Measurements from ENCODE around the gene WDR41.

WDR41 gene

GRCh38 chr5:77424921-77425320 lies 67.2 kb downstream of the WDR41 start:
- H3K27me3 ChIP-seq (ENCODE audit: control insufficient read depth, insufficient read depth, low read length), result no peaks in the 10 kb centered on the region
- no peak overlapping the region for H3K9ac ChIP-seq (ENCODE audit: low read depth, low read length)
- H3K9me3 ChIP-seq (replicated peaks; ENCODE audit: low read length), result no peaks in the 10 kb centered on the region
- H3K36me3 ChIP-seq (ENCODE audit: insufficient read depth, low read length), result peaks cover 15% of the 10 kb centered on the region
- peaks cover 57% of the 10 kb centered on the region for H3K4me1 ChIP-seq (ENCODE audit: control insufficient read depth, insufficient read depth, low read length)
- H3K4me3 ChIP-seq (ENCODE audit: low read length), result no peak overlapping the region
- H3K4me2 ChIP-seq (ENCODE audit: low read length), result no peak overlapping the region

- Histone ChIP-seq H3K9ac (ENCODE audit: low read depth, low read length) (peak overlapping the region; percentile 30), H3K4me3 (ENCODE audit: low read length) (no peak overlapping the region), H3K9me3 (replicated peaks; ENCODE audit: low read length) (no peaks in the 10 kb centered on the region), H3K27me3 (ENCODE audit: control insufficient read depth, insufficient read depth, low read length) (no peaks in the 10 kb centered on the region), H3K4me2 (ENCODE audit: low read length) (no peak overlapping the region), H3K36me3 (ENCODE audit: insufficient read depth, low read length) (peaks cover 7% of the 10 kb centered on the region), H3K4me1 (ENCODE audit: control insufficient read depth, insufficient read depth, low read length) (peaks cover 56% of the 10 kb centered on the region)
These were observed 68.9 kb downstream of the WDR41 start for GRCh38 chr5:77423022-77423750.

GRCh38 chr5:77420940-77421339 lies 71.2 kb downstream of the WDR41 start:
- peaks cover 7% of the 10 kb centered on the region for H3K36me3 ChIP-seq (ENCODE audit: insufficient read depth, low read length)
- H3K4me2 ChIP-seq (ENCODE audit: low read length), result no peak overlapping the region
- peaks cover 51% of the 10 kb centered on the region for H3K4me1 ChIP-seq (ENCODE audit: control insufficient read depth, insufficient read depth, low read length)
- H3K4me3 ChIP-seq (ENCODE audit: low read length), result no peak overlapping the region
- no peak overlapping the region for H3K9ac ChIP-seq (ENCODE audit: low read depth, low read length)
- H3K9me3 ChIP-seq (replicated peaks; ENCODE audit: low read length), result no peaks in the 10 kb centered on the region
- no peaks in the 10 kb centered on the region for H3K27me3 ChIP-seq (ENCODE audit: control insufficient read depth, insufficient read depth, low read length)

GRCh38 chr5:77419644-77420582 lies 72.2 kb downstream of the WDR41 start:
- no peak overlapping the region for H3K9ac ChIP-seq (ENCODE audit: low read depth, low read length)
- H3K9me3 ChIP-seq (replicated peaks; ENCODE audit: low read length), result no peaks in the 10 kb centered on the region
- no peak overlapping the region for H3K4me2 ChIP-seq (ENCODE audit: low read length)
- peaks cover 44% of the 10 kb centered on the region for H3K4me1 ChIP-seq (ENCODE audit: control insufficient read depth, insufficient read depth, low read length)
- no peak overlapping the region for H3K4me3 ChIP-seq (ENCODE audit: low read length)
- H3K27me3 ChIP-seq (ENCODE audit: control insufficient read depth, insufficient read depth, low read length), result no peaks in the 10 kb centered on the region
- peaks cover 2% of the 10 kb centered on the region for H3K36me3 ChIP-seq (ENCODE audit: insufficient read depth, low read length)

GRCh38 chr5:77418601-77419581 lies 73.2 kb downstream of the WDR41 start:
- H3K9ac ChIP-seq (ENCODE audit: low read depth, low read length), result peak overlapping the region; percentile 79
- peak overlapping the region; percentile 41 for H3K4me3 ChIP-seq (ENCODE audit: low read length)

GRCh38 chr5:77418162-77418561 lies 74.0 kb downstream of the WDR41 start:
- H3K9me3 ChIP-seq (replicated peaks; ENCODE audit: low read length), result no peaks in the 10 kb centered on the region
- peak overlapping the region; percentile 41 for H3K4me3 ChIP-seq (ENCODE audit: low read length)
- H3K36me3 ChIP-seq (ENCODE audit: insufficient read depth, low read length), result no peaks in the 10 kb centered on the region
- peak overlapping the region; percentile 68 for H3K4me2 ChIP-seq (ENCODE audit: low read length)
- no peaks in the 10 kb centered on the region for H3K27me3 ChIP-seq (ENCODE audit: control insufficient read depth, insufficient read depth, low read length)
- H3K9ac ChIP-seq (ENCODE audit: low read depth, low read length), result peak overlapping the region; percentile 79
- peaks cover 39% of the 10 kb centered on the region for H3K4me1 ChIP-seq (ENCODE audit: control insufficient read depth, insufficient read depth, low read length)

More at GRCh38 chr5:77418601-77419581, 73.2 kb downstream of the WDR41 start:
- H3K4me1 ChIP-seq (ENCODE audit: control insufficient read depth, insufficient read depth, low read length), result peaks cover 42% of the 10 kb centered on the region
- H3K9me3 ChIP-seq (replicated peaks; ENCODE audit: low read length), result no peaks in the 10 kb centered on the region
- H3K36me3 ChIP-seq (ENCODE audit: insufficient read depth, low read length), result no peaks in the 10 kb centered on the region
- peak overlapping the region; percentile 68 for H3K4me2 ChIP-seq (ENCODE audit: low read length)
- H3K27me3 ChIP-seq (ENCODE audit: control insufficient read depth, insufficient read depth, low read length), result no peaks in the 10 kb centered on the region

GRCh38 chr5:77413049-77413448 lies 79.1 kb downstream of the WDR41 start:
- no peaks in the 10 kb centered on the region for H3K36me3 ChIP-seq (ENCODE audit: insufficient read depth, low read length)
- no peaks in the 10 kb centered on the region for H3K27me3 ChIP-seq (ENCODE audit: control insufficient read depth, insufficient read depth, low read length)
- no peak overlapping the region for H3K4me2 ChIP-seq (ENCODE audit: low read length)
- H3K4me3 ChIP-seq (ENCODE audit: low read length), result no peak overlapping the region
- H3K4me1 ChIP-seq (ENCODE audit: control insufficient read depth, insufficient read depth, low read length), result peaks cover 20% of the 10 kb centered on the region
- H3K9ac ChIP-seq (ENCODE audit: low read depth, low read length), result no peak overlapping the region
- no peaks in the 10 kb centered on the region for H3K9me3 ChIP-seq (replicated peaks; ENCODE audit: low read length)

- no peak overlapping the region for H3K4me3 ChIP-seq (ENCODE audit: low read length)
- no peaks in the 10 kb centered on the region for H3K27me3 ChIP-seq (ENCODE audit: control insufficient read depth, insufficient read depth, low read length)
- H3K9me3 ChIP-seq (replicated peaks; ENCODE audit: low read length), result no peaks in the 10 kb centered on the region
- peaks cover 4% of the 10 kb centered on the region for H3K4me1 ChIP-seq (ENCODE audit: control insufficient read depth, insufficient read depth, low read length)
- H3K9ac ChIP-seq (ENCODE audit: low read depth, low read length), result no peak overlapping the region
- H3K36me3 ChIP-seq (ENCODE audit: insufficient read depth, low read length), result no peaks in the 10 kb centered on the region
- no peak overlapping the region for H3K4me2 ChIP-seq (ENCODE audit: low read length)
These were observed 82.1 kb downstream of the WDR41 start for GRCh38 chr5:77409870-77410621.

GRCh38 chr5:77407152-77407551 lies 85.0 kb downstream of the WDR41 start:
- Histone ChIP-seq H3K9me3 (replicated peaks; ENCODE audit: low read length) (no peaks in the 10 kb centered on the region), H3K4me3 (ENCODE audit: low read length) (no peak overlapping the region), H3K4me1 (ENCODE audit: control insufficient read depth, insufficient read depth, low read length) (peaks cover 4% of the 10 kb centered on the region), H3K27me3 (ENCODE audit: control insufficient read depth, insufficient read depth, low read length) (no peaks in the 10 kb centered on the region), H3K4me2 (ENCODE audit: low read length) (no peak overlapping the region), H3K9ac (ENCODE audit: low read depth, low read length) (no peak overlapping the region), H3K36me3 (ENCODE audit: insufficient read depth, low read length) (no peaks in the 10 kb centered on the region)

GRCh38 chr5:77402796-77403195 lies 89.3 kb downstream of the WDR41 start:
- Histone ChIP-seq H3K4me1 (ENCODE audit: control insufficient read depth, insufficient read depth, low read length) (peaks cover 1% of the 10 kb centered on the region), H3K9ac (ENCODE audit: low read depth, low read length) (no peak overlapping the region), H3K4me3 (ENCODE audit: low read length) (no peak overlapping the region), H3K4me2 (ENCODE audit: low read length) (no peak overlapping the region), H3K9me3 (replicated peaks; ENCODE audit: low read length) (no peaks in the 10 kb centered on the region), H3K27me3 (ENCODE audit: control insufficient read depth, insufficient read depth, low read length) (no peaks in the 10 kb centered on the region), H3K36me3 (ENCODE audit: insufficient read depth, low read length) (no peaks in the 10 kb centered on the region)

All from skeletal muscle satellite cell (primary cell).